H9 (cell line): ENCODE data around the gene DNAJB6. TPM values are rescaled to one million over a fixed set of nuclear protein-coding genes. Genes with fewer than 3 reads are reported as not detected.

Experiments
- DNase-seq: peaks from one replicate; pipeline ENCODE4 v3.0.0-alpha.2; 2017
- H2AFZ ChIP-seq: one replicate; pipeline ENCODE4 v1.6.1; 2013; ENCODE audit warnings: mild to moderate bottlenecking, low read length, control low read depth, moderate library complexity
- H2AK5ac ChIP-seq: 2 replicates; pipeline ENCODE4 v1.6.1; 2013; ENCODE audit warnings: low read length, control low read depth, mixed read lengths; ENCODE audit not compliant: insufficient read length
- H2BK120ac ChIP-seq: one replicate; pipeline ENCODE4 v1.6.1; 2013; ENCODE audit warnings: low read depth, mild to moderate bottlenecking, low read length, control low read depth, inconsistent platforms; ENCODE audit not compliant: poor library complexity, severe bottlenecking
- H2BK12ac ChIP-seq: 2 replicates; pipeline ENCODE4 v1.6.1; 2013; ENCODE audit warnings: low read length, control low read depth, mixed read lengths, low read depth; ENCODE audit not compliant: insufficient read length
- H2BK15ac ChIP-seq: 2 replicates; pipeline ENCODE4 v1.6.1; 2013; ENCODE audit warnings: low read depth, low read length, control low read depth
- H2BK20ac ChIP-seq: one replicate; pipeline ENCODE4 v1.6.1; 2013; ENCODE audit warnings: low read depth, mild to moderate bottlenecking, low read length, control low read depth, inconsistent platforms; ENCODE audit not compliant: poor library complexity, severe bottlenecking
- H2BK5ac ChIP-seq: 2 replicates; pipeline ENCODE4 v1.6.1; 2013; ENCODE audit warnings: low read length, control low read depth, mixed read lengths; ENCODE audit not compliant: insufficient read length
- H3K14ac ChIP-seq: 2 replicates; pipeline ENCODE4 v1.6.1; 2013; ENCODE audit warnings: low read length, control low read depth; ENCODE audit not compliant: insufficient read depth
- H3K18ac ChIP-seq: 2 replicates; pipeline ENCODE4 v1.6.1; 2013; ENCODE audit warnings: low read depth, mild to moderate bottlenecking, mixed read lengths, low read length, control low read depth; ENCODE audit not compliant: insufficient read length
- H3K23ac ChIP-seq: 2 replicates; pipeline ENCODE4 v1.6.1; 2013; ENCODE audit warnings: low read length, control low read depth, mixed read lengths, low read depth; ENCODE audit not compliant: insufficient read length
- H3K23me2 ChIP-seq: 2 replicates; pipeline ENCODE4 v1.6.1; 2013; ENCODE audit warnings: low read depth, mild to moderate bottlenecking, mixed read lengths, low read length, control low read depth; ENCODE audit not compliant: insufficient read length, poor library complexity, severe bottlenecking
- H3K27ac ChIP-seq: 2 replicates; pipeline ENCODE4 v1.5.1; 2013; ENCODE audit warnings: low read length, control low read depth, mixed read lengths, low read depth; ENCODE audit not compliant: insufficient read length
- H3K27me3 ChIP-seq: 2 replicates; pipeline ENCODE4 v1.6.1; 2013; ENCODE audit warnings: low read length, control low read depth, inconsistent platforms; ENCODE audit not compliant: insufficient read depth
- H3K4ac ChIP-seq: 2 replicates; pipeline ENCODE4 v1.6.1; 2013; ENCODE audit warnings: low read depth, mild to moderate bottlenecking, control low read depth, inconsistent platforms, low read length, moderate library complexity
- H3K4me1 ChIP-seq: 2 replicates; pipeline ENCODE4 v1.6.1; 2013; ENCODE audit warnings: low read length, control low read depth, inconsistent platforms; ENCODE audit not compliant: insufficient read depth
- H3K4me2 ChIP-seq: 2 replicates; pipeline ENCODE4 v1.6.1; 2013; ENCODE audit warnings: low read length, control low read depth, mixed read lengths; ENCODE audit not compliant: insufficient read length, insufficient read depth
- H3K56ac ChIP-seq: 2 replicates; pipeline ENCODE4 v1.6.1; 2013; ENCODE audit warnings: low read depth, mild to moderate bottlenecking, mixed read lengths, low read length, control low read depth; ENCODE audit not compliant: insufficient read length
- H3K79me1 ChIP-seq: 2 replicates; pipeline ENCODE4 v1.6.1; 2013; ENCODE audit warnings: low read depth, mild to moderate bottlenecking, moderate library complexity, low read length, control low read depth, inconsistent platforms; ENCODE audit not compliant: insufficient read depth, poor library complexity, severe bottlenecking
- H3K79me2 ChIP-seq: 2 replicates; pipeline ENCODE4 v1.6.1; 2013; ENCODE audit warnings: low read length, control low read depth, inconsistent platforms; ENCODE audit not compliant: insufficient read depth
- H3K9ac ChIP-seq: 2 replicates; pipeline ENCODE4 v1.6.1; 2013; ENCODE audit warnings: low read length, control low read depth, mixed read lengths; ENCODE audit not compliant: insufficient read length; ENCODE audit errors: extremely low read depth
- H3K9me3 ChIP-seq: one replicate; pipeline ENCODE4 v1.6.1; 2013; ENCODE audit warnings: low read depth, low read length, inconsistent platforms; ENCODE audit not compliant: control insufficient read depth
- H3T11ph ChIP-seq: one replicate; pipeline ENCODE4 v1.6.1; 2013; ENCODE audit warnings: mild to moderate bottlenecking, low read length, control low read depth, inconsistent platforms
- H4K20me1 ChIP-seq: one replicate; pipeline ENCODE4 v1.6.1; 2013; ENCODE audit not compliant: control insufficient read depth, insufficient read length, insufficient read depth
- H4K5ac ChIP-seq: 2 replicates; pipeline ENCODE4 v1.6.1; 2013; ENCODE audit warnings: low read depth, mild to moderate bottlenecking, mixed read lengths, low read length, control low read depth; ENCODE audit not compliant: insufficient read length
- H4K8ac ChIP-seq: replicated peaks from 2 replicates; pipeline ENCODE4 v1.6.1; 2013; ENCODE audit warnings: low read length, control low read depth, mixed read lengths, low read depth; ENCODE audit not compliant: insufficient read length
- H4K91ac ChIP-seq: 2 replicates; pipeline ENCODE4 v1.6.1; 2013; ENCODE audit warnings: low read depth, mild to moderate bottlenecking, moderate library complexity, mixed read lengths, low read length, control low read depth; ENCODE audit not compliant: insufficient read length
- H3K27ac Mint-ChIP-seq, 3 experiments: 2 replicates in 2 of 3; 3 replicates in 1 of 3; pipeline ENCODE4 v1.8.0; 2020 to 2021; ENCODE audit warnings: mixed read lengths in 3 of 3, mild to moderate bottlenecking in 1 of 3, moderate library complexity in 1 of 3
- H3K27me3 Mint-ChIP-seq: 2 replicates; pipeline ENCODE4 v1.8.0; 2021; ENCODE audit warnings: low read depth, mild to moderate bottlenecking, moderate library complexity, mixed read lengths
- H3K36me3 Mint-ChIP-seq, 3 experiments: 2 replicates in 2 of 3; 3 replicates in 1 of 3; pipeline ENCODE4 v1.8.0; 2020 to 2021; ENCODE audit warnings: low read depth in 3 of 3, mixed read lengths in 3 of 3; ENCODE audit not compliant: insufficient read depth in 1 of 3
- H3K4me1 Mint-ChIP-seq, 2 experiments: 2 replicates each; pipeline ENCODE4 v1.8.0; 2020; ENCODE audit warnings: mixed read lengths in 2 of 2
- H3K4me3 Mint-ChIP-seq, 2 experiments: 2 replicates in 1 of 2; 3 replicates in 1 of 2; pipeline ENCODE4 v1.8.0; 2020 to 2021; ENCODE audit warnings: mild to moderate bottlenecking in 2 of 2, mixed read lengths in 2 of 2, moderate library complexity in 1 of 2
- H3K9me3 Mint-ChIP-seq, 2 experiments: 2 replicates in 1 of 2; 3 replicates in 1 of 2; pipeline ENCODE4 v1.8.0; 2020; ENCODE audit warnings: mild to moderate bottlenecking in 2 of 2, mixed read lengths in 2 of 2, moderate library complexity in 1 of 2
- WGBS: extraction: QIAGEN DNeasy Blood & Tissue Kit; methylation state at CpG from one replicate; pipeline ENCODE4 v1.1.7; 2013; ENCODE audit warnings: missing lambda C conversion rate, low lambda C conversion rate, mixed read lengths; ENCODE audit not compliant: insufficient read length; ENCODE audit errors: extremely low coverage; 5-methylcytosine and 5-hydroxymethylcytosine counted together
- total RNA-seq: library from RNA; stranded (reverse); gene quantifications from 2 replicates; pipeline ENCODE4 v1.2.1, GENCODE V29; 2021
- TF ChIP-seq, protein P1 (sequence below): fragments of 200-600 bp; sonication (generic); conservative IDR thresholded peaks from 3 replicates; pipeline ENCODE4 v1.8.0; 2021; ENCODE audit warnings: antibody characterized with exemption, mild to moderate bottlenecking

The DNAJB6 gene
- total RNA-seq, 1 experiment from 2014 or later, result 215 TPM

DNA sequence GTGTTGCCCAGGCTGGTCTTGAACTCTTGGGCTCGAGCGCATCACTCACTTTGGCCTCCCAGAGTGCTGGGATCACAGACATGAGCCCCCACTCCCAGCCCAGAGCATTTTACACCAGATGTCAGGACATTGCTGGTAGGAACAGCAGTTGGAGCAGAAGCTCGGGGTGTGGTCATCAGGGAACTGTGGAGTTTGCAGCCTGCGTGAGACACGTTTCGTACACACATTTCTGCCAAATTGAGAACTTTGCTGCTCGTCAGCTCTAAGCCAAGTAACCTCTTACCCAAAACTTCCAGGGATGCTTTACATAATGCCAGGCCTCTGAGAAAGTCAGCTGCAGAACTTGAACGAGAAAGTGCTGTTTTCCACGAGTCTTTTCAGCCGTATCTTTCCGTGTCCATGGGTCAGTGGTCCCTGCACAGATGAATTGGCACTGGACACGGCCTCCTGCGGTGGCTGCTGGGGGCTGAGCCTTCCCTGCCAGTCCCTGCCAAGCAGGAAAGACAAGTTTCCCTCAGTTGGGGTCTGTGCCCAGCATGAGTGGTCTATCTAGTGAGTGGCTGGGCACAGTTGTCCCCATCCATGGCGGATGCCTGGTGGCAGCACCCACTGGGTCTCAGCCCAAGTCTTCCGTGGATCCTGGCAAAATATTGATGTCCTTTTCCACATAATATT lies 54.4 kb downstream of the DNAJB6 start:
- no CpG with 5 or more reads among the region's 15 CpGs for WGBS
- H3K79me2 ChIP-seq, result peaks cover 20% of the 10 kb centered on the region; the same call in 1 of the 2 replicates

More for the DNA sequence above, 54.4 kb downstream of the DNAJB6 start:
- no peak overlapping the region for H4K8ac ChIP-seq
- H3K4me1 ChIP-seq, result no peaks in the 10 kb centered on the region; the same call in 1 of the 2 replicates
- H4K5ac ChIP-seq, result no peak overlapping the region
- no peaks in the 10 kb centered on the region for H3K27me3 Mint-ChIP-seq
- H3K9ac ChIP-seq, result no peak overlapping the region
- H2AK5ac ChIP-seq, result no peak overlapping the region
- H3T11ph ChIP-seq, result no peak overlapping the region
- no peak overlapping the region for H3K27ac ChIP-seq
- no peaks in the 10 kb centered on the region for H3K27me3 ChIP-seq
- DNase-seq, result no peak
- peaks cover 4% of the 10 kb centered on the region for H3K79me1 ChIP-seq
- no peak overlapping the region for H2BK5ac ChIP-seq
- H3K4me2 ChIP-seq, result no peak overlapping the region
- H3K9me3 ChIP-seq, result no peaks in the 10 kb centered on the region
- peak overlapping the region in 1 of 2 experiments; percentile 26; a peak in 2 of 5 replicates for H3K4me3 Mint-ChIP-seq
- no peaks in the 10 kb centered on the region for H3K9me3 Mint-ChIP-seq
- no peak overlapping the region for H2BK15ac ChIP-seq
- H2BK20ac ChIP-seq, result no peak overlapping the region
- H3K4ac ChIP-seq, result no peak overlapping the region
- H3K14ac ChIP-seq, result no peak overlapping the region
- TF ChIP-seq, protein P1, sequence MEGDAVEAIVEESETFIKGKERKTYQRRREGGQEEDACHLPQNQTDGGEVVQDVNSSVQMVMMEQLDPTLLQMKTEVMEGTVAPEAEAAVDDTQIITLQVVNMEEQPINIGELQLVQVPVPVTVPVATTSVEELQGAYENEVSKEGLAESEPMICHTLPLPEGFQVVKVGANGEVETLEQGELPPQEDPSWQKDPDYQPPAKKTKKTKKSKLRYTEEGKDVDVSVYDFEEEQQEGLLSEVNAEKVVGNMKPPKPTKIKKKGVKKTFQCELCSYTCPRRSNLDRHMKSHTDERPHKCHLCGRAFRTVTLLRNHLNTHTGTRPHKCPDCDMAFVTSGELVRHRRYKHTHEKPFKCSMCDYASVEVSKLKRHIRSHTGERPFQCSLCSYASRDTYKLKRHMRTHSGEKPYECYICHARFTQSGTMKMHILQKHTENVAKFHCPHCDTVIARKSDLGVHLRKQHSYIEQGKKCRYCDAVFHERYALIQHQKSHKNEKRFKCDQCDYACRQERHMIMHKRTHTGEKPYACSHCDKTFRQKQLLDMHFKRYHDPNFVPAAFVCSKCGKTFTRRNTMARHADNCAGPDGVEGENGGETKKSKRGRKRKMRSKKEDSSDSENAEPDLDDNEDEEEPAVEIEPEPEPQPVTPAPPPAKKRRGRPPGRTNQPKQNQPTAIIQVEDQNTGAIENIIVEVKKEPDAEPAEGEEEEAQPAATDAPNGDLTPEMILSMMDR, result no peak
- no peak overlapping the region for H4K91ac ChIP-seq
- no peak overlapping the region for H3K23ac ChIP-seq
- H2BK120ac ChIP-seq, result no peak overlapping the region
- no peak overlapping the region for H2BK12ac ChIP-seq
- H3K27ac Mint-ChIP-seq, result peak overlapping the region; percentile 15 to 92 (median 44); a peak in 4 of 7 replicates
- no peaks in the 10 kb centered on the region for H3K23me2 ChIP-seq
- peaks cover 33 to 64% (median 50%) of the 10 kb centered on the region in 3 experiments for H3K36me3 Mint-ChIP-seq
- H3K4me1 Mint-ChIP-seq, result peaks cover 12 to 17% of the 10 kb centered on the region in 2 experiments
- H4K20me1 ChIP-seq, result no peaks in the 10 kb centered on the region
- no peak overlapping the region for H3K56ac ChIP-seq
- no peak overlapping the region for H2AFZ ChIP-seq
- H3K18ac ChIP-seq, result no peak overlapping the region
